ENCODE data around the gene SLC9A9.

DNA sequence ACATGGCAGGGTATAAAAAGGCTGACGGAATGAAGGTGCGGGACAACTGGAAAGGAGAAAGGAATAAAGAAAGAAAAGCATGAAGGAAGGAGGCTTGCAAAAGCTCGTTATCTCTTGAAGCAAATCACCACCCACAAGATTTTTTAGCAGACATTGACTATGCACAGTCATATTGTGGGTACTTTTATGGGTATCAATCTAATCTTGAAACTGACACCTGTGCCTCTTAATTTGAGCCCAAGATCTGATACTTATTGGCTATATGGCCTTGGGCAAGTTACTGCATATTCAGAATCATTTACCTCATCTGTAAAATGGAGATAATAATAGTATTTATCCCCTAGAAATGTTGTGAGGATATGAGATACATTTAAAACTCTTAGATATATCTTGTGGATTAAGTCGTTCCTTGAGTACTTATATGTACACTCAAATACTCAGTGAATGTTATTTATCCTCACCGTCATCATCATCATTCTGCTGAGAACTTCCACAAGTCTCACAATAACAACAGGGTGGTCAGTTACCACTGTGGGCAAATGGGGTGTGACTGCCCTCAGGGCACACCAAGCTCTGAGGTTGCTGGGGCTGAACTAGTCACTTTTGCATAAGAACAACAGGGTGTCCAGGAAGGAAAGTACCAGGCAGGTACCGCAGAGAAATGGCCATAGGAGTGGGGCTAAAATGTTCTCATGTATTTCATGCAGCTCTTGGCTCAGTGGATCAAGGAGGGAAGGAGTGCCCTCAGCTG, 266.1 kb downstream of the SLC9A9 start:
- TF ChIP-seq POLR2A (IDR thresholded peaks at IDR 0.05): no peak
- TF ChIP-seq, protein P1, sequence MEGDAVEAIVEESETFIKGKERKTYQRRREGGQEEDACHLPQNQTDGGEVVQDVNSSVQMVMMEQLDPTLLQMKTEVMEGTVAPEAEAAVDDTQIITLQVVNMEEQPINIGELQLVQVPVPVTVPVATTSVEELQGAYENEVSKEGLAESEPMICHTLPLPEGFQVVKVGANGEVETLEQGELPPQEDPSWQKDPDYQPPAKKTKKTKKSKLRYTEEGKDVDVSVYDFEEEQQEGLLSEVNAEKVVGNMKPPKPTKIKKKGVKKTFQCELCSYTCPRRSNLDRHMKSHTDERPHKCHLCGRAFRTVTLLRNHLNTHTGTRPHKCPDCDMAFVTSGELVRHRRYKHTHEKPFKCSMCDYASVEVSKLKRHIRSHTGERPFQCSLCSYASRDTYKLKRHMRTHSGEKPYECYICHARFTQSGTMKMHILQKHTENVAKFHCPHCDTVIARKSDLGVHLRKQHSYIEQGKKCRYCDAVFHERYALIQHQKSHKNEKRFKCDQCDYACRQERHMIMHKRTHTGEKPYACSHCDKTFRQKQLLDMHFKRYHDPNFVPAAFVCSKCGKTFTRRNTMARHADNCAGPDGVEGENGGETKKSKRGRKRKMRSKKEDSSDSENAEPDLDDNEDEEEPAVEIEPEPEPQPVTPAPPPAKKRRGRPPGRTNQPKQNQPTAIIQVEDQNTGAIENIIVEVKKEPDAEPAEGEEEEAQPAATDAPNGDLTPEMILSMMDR (IDR thresholded peaks at IDR 0.05): no peak

Data from uterus (tissue), 2 donors.